HG03432 (cell line): ENCODE data around the gene KRTAP9-7.
"Not testable (repeated sequence)": the region's sequence is repeated elsewhere in the genome, so short reads cannot be mapped to it uniquely, and the experiment has no call there.

ENCODE experiments used
- ATAC-seq: cut with Tn5 transposase; IDR thresholded peaks from one replicate; pipeline ENCODE4 v1.9.1; 2021; ENCODE audit warnings: mild to moderate bottlenecking, moderate library complexity; ENCODE audit not compliant: unreplicated experiment

Gene KRTAP9-7

GRCh38 chr17:41271323-41271722 is 4.2 kb upstream of the KRTAP9-7 start:
- not testable (repeated sequence) for ATAC-seq

GRCh38 chr17:41271858-41272257 is 3.6 kb upstream of the KRTAP9-7 start:
- ATAC-seq, result no peak

GRCh38 chr17:41278176-41278955 is 2.9 kb downstream of the KRTAP9-7 start:
- ATAC-seq, result no peak

- ATAC-seq, result no peak
Measured at GRCh38 chr17:41284043-41284442, 8.5 kb downstream of the KRTAP9-7 start.

- no peak for ATAC-seq
Measured at GRCh38 chr17:41284546-41284945, 9.0 kb downstream of the KRTAP9-7 start.

GRCh38 chr17:41287050-41287449 is 11.6 kb downstream of the KRTAP9-7 start:
- no peak for ATAC-seq

GRCh38 chr17:41294016-41294415 is 18.5 kb downstream of the KRTAP9-7 start:
- ATAC-seq, result no peak

GRCh38 chr17:41296846-41297245 is 21.3 kb downstream of the KRTAP9-7 start:
- no peak for ATAC-seq

- ATAC-seq, result no peak
Measured at GRCh38 chr17:41298458-41299135, 23.1 kb downstream of the KRTAP9-7 start.

GRCh38 chr17:41301204-41301790 is 25.8 kb downstream of the KRTAP9-7 start:
- ATAC-seq, result no peak

GRCh38 chr17:41301916-41302901 is 26.7 kb downstream of the KRTAP9-7 start, which contains the start of gene KRTAP29-1:
TSS of gene KRTAP29-1 (minus strand) at chr17:41302851. CDS start at chr17:41302851, 0 bp downstream.
- ATAC-seq, result no peak

GRCh38 chr17:41302981-41303380 is 27.5 kb downstream of the KRTAP9-7 start:
- no peak for ATAC-seq

GRCh38 chr17:41304091-41304490 is 28.6 kb downstream of the KRTAP9-7 start:
- no peak for ATAC-seq

- ATAC-seq, result no peak
Measured at GRCh38 chr17:41307647-41308046, 32.1 kb downstream of the KRTAP9-7 start.

- no peak for ATAC-seq
Measured at GRCh38 chr17:41308251-41308917, 32.9 kb downstream of the KRTAP9-7 start.

- ATAC-seq, result no peak
Measured at GRCh38 chr17:41308918-41309359, 33.4 kb downstream of the KRTAP9-7 start, which contains the start of gene KRTAP16-1. TSS of gene KRTAP16-1 (minus strand) at chr17:41309309. CDS start at chr17:41309253, 56 bp downstream.

- ATAC-seq, result no peak
Measured at GRCh38 chr17:41311111-41311510, 35.6 kb downstream of the KRTAP9-7 start.

GRCh38 chr17:41315204-41315794 is 39.8 kb downstream of the KRTAP9-7 start, which contains the start of gene KRTAP17-1:
TSS of gene KRTAP17-1 (minus strand) at chr17:41315710. CDS start at chr17:41315650, 60 bp downstream.
- no peak for ATAC-seq

- no peak for ATAC-seq
Measured at GRCh38 chr17:41315814-41316445, 40.4 kb downstream of the KRTAP9-7 start.
